HG02763 (cell line): Measurements from ENCODE around the gene GRPR.
"Not testable (repeated sequence)": the region's sequence is repeated elsewhere in the genome, so short reads cannot be mapped to it uniquely, and the experiment has no call there.

Experiments used
- ATAC-seq: cut with Tn5 transposase; IDR thresholded peaks from one replicate; pipeline ENCODE4 v1.9.1; 2021; ENCODE audit warnings: mild to moderate bottlenecking, moderate library complexity; ENCODE audit not compliant: unreplicated experiment

Gene GRPR

DNA sequence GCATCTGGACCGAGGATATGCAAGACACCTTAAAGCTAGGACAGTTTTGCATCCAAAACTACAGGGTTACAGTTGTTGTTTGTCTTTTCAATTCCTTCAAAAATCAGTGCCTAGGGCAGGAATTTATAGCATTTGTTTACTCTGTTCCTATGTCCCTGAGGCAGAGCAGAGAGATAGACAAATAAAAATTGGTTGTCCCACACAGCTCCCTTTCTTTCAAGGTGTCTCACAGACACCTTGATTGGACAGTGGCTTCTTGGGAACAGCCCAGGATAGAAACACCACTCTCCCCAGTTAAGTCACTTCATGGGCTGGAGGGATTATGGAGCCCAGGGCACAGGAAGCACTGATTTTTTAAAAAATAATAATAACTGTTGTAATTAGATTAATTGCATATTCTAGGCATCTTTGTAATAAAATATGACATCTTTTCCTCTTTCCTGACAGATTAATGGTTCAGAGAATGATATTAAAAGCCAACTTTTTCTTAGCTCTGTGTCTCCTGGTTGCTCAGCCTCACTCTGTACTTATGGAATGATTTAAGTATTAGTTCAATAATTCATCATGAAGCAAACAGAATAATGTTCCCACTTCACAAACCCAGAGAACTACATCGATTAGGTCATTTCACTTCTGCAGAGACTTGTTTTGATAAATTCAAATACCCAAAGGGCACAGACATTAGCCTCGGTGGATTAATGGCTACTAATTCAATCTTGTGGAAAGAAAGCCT lies 52.1 kb downstream of the GRPR start:
- ATAC-seq = no peak

DNA sequence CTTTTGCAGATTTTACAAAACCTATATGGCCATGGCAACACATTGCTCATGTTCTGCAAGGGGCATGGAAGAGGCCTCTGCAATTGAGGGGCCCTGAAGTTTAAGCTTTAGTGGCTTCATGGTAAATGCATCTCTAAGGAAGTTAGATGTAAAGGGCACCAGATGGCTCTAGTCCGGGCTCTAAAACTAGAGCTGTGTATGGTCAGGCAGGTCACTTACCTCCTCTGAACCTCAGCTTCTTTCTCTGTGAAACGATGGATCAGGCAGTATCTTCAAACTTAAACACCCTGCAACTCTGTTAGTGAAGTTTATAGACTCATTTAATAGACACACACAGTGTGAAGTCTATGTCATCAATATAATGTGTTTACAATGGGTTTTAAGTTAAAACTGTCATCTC lies 53.9 kb downstream of the GRPR start:
- no peak for ATAC-seq

GRCh38 chrX:16183843-16184242 lies 60.5 kb downstream of the GRPR start:
- ATAC-seq = not testable (repeated sequence)

GRCh38 chrX:16185725-16186136 lies 62.4 kb downstream of the GRPR start:
- peak; percentile 96 for ATAC-seq

DNA sequence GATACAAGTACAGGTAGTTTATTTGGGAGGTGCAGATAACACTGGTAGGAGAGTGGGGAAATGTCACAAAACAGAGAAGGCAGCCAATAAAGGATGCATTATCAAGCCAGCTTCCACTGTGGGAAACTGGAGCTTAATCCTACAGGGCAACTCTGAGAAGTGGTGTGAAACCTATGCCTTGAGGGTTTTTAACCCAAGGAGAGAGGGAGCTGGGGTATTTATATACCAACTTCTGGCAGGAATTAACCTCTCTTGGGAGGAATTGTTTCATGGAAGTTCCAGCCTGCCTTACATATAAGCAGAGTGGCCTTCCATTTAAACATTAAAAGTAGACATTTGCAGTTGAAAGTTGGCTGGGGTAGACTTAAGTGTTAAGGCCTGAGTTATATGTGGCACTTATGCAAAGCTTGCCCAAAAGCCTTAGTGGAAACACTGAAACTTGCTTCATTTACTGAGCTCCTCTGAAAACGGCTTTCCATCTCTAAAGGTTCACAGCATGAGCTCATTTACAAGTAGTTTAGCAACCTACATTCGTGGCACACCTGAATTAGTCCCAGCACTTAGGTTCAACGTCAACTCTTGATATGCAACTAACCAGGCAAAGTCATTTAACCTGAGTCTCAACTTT lies 63.1 kb downstream of the GRPR start:
- ATAC-seq = no peak

GRCh38 chrX:16187024-16187760 lies 63.8 kb downstream of the GRPR start:
- no peak for ATAC-seq

DNA sequence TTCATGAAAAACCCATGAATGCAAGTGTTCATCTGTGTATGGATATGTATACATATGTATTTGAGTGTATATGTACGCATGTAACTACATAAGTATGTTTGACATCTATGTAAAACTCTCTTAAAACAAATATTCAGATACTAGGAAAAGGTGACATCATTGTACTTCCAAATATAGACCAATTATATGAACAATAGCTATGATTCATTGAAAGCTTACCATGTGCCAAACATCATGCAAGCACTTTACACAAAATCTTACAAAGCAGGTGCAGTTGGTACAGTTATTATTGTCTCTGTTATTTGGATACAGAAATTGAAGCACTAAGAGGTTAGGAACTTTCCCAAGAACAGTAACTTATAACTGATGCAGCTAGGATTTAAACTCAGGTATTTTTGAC lies 65.3 kb downstream of the GRPR start:
- ATAC-seq = no peak

DNA sequence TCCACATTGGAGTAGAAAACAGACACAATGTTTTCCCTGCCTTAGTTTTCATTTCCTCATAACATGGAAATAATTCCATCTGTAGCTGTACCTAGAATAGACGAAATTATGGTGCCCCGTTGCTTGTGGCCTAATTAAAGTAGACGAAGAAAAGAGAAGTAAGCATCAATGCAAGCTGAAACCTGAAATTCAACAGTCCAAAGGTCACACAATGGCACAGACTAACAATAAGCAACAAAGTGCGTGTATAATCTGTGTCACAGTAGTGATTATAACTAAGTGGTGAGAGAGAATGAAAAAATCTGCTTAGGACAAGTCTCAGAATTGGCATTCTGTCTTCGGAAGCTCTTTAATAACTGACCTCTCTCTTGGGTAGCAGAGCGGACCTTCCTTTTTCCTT lies 68.2 kb downstream of the GRPR start:
- ATAC-seq = no peak

DNA sequence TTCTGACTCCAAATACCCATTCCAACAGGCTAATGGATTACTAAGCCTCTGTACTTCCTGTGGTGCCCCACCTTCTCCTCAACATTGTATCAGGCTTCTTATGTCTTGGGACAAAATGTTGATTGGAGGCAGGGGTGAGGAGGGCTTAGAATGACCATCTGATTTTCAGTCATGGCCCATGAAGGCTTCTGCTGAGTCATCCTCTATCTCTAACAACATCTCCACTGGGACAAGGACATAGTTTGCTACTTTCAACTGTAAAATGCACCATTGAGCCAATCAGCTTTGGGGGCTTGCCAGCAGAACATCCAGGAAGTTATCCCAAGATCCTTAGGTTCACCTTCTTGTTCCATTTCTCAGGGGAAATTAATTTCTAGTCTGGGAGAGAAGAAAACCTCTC lies 73.5 kb downstream of the GRPR start:
- no peak for ATAC-seq

- no peak for ATAC-seq
Measured at GRCh38 chrX:16199343-16199742, 76.0 kb downstream of the GRPR start.

DNA sequence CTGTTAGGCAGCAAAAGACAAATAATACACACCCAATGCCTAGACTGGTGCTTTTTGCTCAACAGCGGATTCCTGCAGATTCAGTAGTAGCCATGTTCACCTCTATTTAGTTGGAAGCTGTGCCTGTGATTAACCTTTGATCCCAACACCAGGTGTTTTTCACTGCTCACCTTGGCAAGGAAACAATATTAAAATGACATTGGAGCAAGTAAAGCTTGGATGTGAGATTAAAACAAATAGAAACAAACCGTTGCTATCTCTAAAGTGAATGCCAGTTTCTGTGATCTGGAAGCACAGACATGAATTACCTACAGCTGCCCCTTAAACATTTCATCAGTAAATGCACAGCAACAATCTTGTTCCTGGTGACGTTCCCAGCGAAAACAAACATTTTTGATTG lies 79.6 kb downstream of the GRPR start:
- ATAC-seq = no peak
